Adrenal gland (tissue), 5 donors: ENCODE results near the gene PDE7B.
"Not testable (repeated sequence)": the region's sequence is repeated elsewhere in the genome, so short reads cannot be mapped to it uniquely, and the experiment has no call there.

Experiments
- POLR2A ChIP-seq, 2 donors: fragments of 450-650 bp; IDR thresholded peaks; one replicate each; pipeline ENCODE4 v1.6.1; 2017; ENCODE audit warnings: antibody characterized with exemption in 2 of 2, mild to moderate bottlenecking in 2 of 2, moderate library complexity in 1 of 2
- TF ChIP-seq, protein P1 (sequence below), 6 experiments: fragments of 450-650 bp in 4 of 6; fragments of 200-600 bp in 2 of 6; sonication (generic) in 1 of 6; IDR thresholded peaks; 1 replicate in 5 of 6; 2 replicates in 1 of 6; pipeline versions ENCODE4 v1.5.1 to v1.8.0; 2016 to 2021; ENCODE audit warnings: antibody characterized with exemption in 6 of 6, mild to moderate bottlenecking in 2 of 6, moderate library complexity in 1 of 6
- donor health status: DM: no; HTN: no; CAD: no.

DNA sequence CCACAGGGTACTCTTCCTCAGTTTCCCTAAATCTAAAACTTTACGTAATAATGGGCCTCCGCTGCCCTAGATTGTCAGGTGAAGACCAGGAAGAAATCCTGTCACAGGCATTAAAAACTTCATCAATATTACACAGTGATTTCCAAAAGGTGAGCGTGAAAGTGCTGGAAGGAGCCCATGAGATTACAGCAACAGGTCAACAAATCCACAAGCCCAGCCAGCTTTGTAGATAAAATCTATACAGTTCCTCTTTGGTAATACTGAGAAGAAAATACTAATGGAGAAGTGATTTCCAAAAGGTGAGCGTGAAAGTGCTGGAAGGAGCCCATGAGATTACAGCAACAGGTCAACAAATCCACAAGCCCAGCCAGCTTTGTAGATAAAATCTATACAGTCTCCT is 254.3 kb downstream of the PDE7B start:
- not testable (repeated sequence) for TF ChIP-seq POLR2A (IDR thresholded peaks at IDR 0.05)
- TF ChIP-seq, protein P1, sequence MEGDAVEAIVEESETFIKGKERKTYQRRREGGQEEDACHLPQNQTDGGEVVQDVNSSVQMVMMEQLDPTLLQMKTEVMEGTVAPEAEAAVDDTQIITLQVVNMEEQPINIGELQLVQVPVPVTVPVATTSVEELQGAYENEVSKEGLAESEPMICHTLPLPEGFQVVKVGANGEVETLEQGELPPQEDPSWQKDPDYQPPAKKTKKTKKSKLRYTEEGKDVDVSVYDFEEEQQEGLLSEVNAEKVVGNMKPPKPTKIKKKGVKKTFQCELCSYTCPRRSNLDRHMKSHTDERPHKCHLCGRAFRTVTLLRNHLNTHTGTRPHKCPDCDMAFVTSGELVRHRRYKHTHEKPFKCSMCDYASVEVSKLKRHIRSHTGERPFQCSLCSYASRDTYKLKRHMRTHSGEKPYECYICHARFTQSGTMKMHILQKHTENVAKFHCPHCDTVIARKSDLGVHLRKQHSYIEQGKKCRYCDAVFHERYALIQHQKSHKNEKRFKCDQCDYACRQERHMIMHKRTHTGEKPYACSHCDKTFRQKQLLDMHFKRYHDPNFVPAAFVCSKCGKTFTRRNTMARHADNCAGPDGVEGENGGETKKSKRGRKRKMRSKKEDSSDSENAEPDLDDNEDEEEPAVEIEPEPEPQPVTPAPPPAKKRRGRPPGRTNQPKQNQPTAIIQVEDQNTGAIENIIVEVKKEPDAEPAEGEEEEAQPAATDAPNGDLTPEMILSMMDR (IDR thresholded peaks at IDR 0.05), result not testable (repeated sequence)
